Activated CD8-positive, alpha-beta memory T cell treated with anti-CD3 and anti-CD28 coated beads for 1 hour (primary cell): Measurements from ENCODE around the gene NIPAL4.
"Not testable (repeated sequence)": the region's sequence is repeated elsewhere in the genome, so short reads cannot be mapped to it uniquely, and the experiment has no call there.

Experiments used
- DNase-seq, 2 donors: peaks; one replicate each; pipeline ENCODE4 v3.0.0-alpha.2; 2020; ENCODE audit warnings: low read depth in 1 of 2; ENCODE audit errors: extremely low read depth in 1 of 2

The NIPAL4 gene

GRCh38 chr5:157481666-157482065, 21.7 kb downstream of the NIPAL4 start:
- DNase-seq, result no peak

- not testable (repeated sequence) for DNase-seq
Observed at GRCh38 chr5:157482702-157483101, 22.7 kb downstream of the NIPAL4 start.

DNA sequence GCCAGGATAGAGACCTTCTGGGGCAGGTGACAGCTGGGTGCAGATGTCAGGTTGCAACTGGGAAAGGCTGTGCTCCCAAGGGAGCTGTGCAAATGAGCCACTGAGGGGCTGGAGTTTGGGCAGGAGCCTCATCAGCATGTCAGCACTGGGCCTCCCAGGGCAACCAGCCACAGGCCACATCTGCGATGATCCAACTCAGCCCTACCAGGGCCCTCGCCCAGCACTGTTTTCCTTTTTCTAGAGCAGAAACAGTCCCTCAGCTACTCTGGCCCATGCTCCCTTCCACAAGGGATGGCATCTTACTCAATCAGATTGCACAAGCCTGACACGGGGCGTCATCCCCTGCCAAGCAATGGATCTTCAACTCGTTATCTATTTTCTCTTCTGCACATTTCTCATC, 24.8 kb downstream of the NIPAL4 start:
- DNase-seq, result no peak

DNA sequence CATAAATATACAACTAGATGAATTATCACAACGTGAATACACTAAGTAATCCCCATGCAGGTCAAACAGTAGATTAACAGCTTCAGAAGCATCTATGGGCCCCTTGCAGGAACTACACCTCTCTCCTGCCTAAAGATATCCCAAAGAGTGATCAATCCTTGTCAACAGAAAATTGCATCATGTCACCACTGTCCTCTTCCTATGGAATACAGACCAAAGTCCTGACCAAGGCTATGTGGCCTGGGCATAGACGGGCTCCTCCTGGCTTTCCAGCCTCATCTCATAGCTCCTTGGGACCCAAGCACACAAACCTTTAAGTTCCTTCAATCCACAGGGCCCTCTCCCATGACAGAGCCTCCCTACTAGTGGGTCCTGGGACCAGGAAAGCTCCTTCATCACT, 25.3 kb downstream of the NIPAL4 start:
- DNase-seq, result no peak

DNA sequence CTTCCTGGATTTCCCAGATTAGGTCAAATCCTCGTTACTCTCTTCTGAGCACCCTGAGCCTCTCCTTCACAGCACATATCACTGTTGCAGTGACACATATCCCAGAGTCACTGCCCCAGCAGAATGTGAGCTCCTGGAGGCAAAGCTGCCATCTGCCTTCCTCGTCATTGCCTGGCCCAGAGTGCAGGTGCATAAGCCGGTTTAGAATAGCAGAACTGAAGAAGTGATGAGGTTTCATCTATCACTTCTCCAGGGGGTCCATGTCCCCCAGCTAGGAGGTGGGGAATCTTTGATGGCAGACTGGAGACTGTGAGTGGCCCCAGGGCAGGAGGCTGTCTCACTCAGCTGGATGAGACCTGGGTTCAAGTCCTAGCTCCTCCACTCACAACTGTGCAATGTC, 25.8 kb downstream of the NIPAL4 start:
- DNase-seq, result no peak

DNA sequence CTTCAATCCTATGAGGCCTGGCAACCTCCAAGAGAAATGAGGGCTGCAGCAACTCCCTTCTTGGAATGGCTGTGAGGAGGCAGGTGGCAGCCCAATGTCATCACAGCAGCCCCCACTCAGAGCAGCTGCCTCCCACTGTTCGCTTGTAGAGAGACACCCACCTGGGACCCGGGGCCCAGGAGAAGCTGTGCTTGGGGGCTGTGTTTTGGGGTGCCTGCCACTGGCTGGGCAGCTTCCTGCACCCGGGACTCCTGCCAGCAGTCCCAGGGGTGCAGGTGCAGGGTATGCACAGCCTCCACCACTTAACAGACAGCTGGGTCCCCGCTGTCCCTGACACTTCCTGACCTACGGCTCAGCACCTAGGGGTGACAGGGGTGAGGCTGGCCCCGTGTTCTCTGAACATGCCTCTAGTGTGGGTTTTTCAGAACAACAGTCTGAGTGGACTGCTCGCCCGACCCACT, 26.2 kb downstream of the NIPAL4 start:
- no peak for DNase-seq

DNA sequence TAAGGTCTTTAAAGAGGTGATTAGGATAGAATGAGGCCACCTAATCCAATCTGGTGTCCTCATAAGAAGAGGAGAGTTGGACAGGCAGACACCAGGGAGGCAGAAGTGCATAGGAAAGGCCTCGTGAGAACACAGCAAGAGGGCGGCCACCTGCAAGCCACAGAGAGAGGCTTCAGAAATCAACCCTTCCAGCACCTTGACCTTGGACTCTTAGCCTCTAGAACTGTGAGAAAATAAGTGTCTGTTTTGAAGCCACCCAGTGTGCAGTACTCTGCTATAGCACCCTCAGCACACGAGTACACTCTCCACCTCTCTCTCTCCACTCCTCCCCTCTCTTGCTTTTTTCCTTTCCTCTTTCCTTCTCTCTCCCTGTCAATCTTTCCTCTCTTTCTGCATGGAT, 26.8 kb downstream of the NIPAL4 start:
- DNase-seq, result no peak

DNA sequence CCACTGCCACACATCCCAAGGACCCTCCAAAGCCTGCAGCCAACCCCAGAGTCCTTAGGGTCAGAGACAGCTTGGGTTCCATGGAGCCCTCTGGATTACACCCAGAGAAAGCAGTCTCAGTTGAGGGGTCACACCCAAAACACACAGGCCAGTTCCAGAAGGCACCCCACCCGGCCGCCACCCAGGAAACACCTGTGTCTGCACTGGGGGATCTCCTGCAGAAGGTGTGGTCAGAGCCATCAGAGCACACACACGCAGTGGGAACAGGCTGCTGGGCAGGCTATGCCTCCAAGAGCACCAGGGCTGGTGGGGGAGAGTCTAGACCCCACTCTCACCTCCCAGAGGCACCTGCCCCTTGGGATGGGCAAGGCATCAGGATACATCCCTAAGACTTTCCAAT, 27.3 kb downstream of the NIPAL4 start:
- DNase-seq, result no peak

DNA sequence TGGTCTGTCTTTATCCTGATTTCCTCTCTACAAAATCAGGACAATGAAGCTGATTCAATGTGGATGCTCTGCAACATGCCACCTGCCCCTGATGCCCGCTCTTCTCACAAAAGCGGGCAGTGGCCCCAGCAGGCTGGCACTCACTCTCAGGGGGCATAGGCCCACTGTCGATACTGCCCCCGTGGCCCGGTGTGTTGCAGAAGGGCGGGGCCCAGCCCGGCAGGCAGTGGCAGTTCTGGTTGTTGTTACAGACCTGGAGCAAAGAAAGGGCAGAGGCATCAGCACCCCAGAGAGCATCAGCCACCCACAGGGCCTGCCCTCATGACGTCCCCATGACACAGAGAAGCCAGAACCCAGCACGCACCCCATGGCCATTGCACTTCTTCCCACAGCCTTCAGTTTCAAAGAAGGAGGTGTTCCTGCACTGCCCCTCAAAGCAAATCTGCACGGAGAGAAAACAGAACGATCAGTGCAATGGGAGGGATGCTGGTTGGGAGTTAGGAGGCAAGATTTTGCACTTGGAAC, 31.5 kb downstream of the NIPAL4 start:
- no peak for DNase-seq

DNA sequence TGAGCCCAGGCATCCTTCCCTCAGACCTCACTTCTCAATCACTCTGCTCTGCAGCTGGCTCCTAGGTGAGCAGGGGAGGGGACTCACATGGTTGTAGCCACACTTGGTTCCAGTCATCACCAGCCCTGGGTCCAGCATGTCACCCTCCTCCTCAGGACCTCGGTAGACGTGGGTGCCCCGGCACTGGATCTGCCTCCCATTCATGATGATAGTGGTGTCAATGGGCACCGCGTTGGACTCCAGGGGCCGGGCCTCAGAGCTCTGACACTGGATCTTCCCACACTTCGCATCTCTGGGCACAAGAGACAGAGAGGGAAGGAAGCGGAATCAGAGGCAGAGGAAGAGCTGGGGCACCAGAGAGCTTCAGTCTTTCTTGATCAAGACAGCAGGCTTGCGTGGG, 32.9 kb downstream of the NIPAL4 start:
- DNase-seq, result no peak

DNA sequence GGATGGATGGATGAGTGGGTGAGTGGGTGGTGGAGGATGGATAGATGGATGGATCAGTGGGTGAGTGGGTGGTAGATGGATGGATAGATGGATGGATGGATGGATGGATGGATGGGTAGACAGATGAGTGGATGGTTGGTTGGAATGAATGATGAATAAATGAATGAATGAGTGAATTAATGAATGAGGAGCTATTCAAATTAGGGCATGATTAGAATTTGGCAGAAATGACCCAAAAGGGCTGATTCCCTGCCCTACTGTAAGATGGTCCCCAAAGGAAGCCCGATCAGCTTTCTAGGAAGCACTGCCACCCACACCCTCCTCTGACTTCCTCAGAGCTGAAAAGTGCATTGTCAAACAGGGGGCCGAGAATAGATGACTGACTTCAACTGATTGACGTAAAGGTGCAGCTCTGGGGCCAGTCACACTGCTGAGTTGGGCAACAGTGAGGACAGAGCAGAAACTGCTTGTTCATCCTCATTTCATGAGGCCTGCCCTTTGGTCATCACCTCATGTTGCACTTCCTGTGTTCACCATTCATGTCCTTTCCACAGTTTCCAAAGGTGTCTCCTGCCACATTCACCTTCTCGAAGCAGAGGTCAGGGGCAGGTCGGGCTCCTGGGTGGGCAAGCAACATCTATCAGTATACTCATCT, 34.3 kb downstream of the NIPAL4 start:
- DNase-seq, result no peak

DNA sequence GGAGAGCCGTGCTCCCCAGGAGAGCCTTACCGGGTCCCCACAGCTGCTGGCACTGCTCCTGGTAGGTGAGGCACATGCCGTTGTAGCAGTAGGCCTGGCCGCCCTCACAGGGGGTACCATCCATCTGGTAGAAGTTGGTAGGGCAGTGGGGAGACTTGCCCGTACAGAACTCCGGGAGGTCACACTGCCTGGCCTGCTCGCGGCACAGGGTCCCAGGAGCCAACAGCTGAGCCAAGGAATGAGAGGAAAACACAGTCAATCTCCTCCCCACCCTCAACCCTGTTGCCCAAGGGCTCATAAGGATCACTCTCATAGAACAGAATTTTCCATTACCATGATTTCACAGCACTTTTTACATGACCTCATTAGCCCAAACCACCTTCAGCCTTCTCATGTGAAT, 36.9 kb downstream of the NIPAL4 start:
- DNase-seq, result no peak

- DNase-seq, result no peak
Observed at GRCh38 chr5:157497875-157498611, 38.0 kb downstream of the NIPAL4 start.

DNA sequence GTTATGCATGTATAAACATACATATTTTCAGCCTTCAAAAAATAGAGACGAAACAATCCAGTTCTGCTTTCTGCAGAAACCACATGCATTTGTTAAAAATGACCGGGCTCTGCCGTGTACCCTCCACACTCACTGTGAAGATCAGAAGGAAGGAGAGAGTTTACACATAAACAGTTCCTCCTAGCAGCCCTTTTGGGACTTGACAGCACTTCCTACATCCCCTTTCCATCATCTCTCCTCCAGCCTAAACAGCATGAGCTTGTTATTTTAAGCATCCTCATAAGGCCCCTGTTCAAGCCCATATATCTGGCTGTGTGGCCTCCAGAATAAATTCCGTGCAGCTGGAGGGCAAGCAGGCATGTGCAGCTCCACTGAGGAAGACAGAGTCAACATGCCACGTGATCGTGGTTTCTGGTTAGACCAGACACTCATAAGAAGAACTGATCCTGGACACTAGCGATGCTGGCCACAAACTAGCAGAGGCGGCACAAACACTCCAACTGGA, 42.2 kb downstream of the NIPAL4 start:
- no peak for DNase-seq

DNA sequence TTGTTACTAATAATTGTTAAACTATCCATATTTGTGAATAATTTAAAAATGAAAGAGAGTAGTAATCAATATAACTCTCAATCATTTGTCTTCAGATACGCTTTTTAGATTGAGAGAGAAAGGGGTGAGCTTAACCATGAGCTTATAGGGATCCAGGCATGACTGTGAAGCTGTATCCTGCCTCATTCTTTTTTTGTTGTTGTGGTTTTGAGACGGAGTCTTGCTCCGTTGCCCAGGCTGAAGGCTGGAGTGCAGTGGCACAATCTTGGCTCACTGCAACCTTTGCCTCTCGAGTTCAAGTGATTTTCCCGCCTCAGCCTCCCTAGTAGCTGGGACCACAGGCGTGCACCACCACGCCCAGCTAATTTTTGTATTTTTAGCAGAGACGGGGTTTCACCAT, 44.0 kb downstream of the NIPAL4 start:
- no peak for DNase-seq

GRCh38 chr5:157505496-157505895, 45.5 kb downstream of the NIPAL4 start:
- no peak for DNase-seq

DNA sequence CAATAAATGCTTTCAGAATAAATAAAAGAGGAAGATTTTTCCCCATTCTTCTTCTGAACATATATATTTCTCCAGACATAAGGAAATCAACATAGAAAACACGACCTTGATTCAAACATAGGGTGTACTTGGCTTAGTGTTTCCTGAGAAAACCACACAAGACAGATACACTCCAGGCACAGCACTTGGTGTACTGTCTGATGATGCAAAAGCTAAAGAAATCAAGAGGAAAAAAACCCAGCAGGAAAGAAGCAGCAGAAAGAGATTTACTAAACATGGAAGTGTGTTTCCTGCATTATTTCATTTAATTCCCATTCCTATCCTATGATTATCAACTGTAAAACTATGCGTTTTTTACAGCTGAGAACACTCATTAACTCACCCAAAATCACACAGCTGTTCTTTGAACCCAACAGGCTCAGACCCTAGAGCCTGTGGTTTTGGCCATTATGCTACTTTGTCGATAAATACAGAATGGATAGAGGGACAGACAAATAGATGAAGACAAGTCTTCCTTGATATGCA, 46.1 kb downstream of the NIPAL4 start:
- no peak for DNase-seq

GRCh38 chr5:157506981-157507780, 47.2 kb downstream of the NIPAL4 start:
- DNase-seq, result no peak

GRCh38 chr5:157509093-157509492, 49.1 kb downstream of the NIPAL4 start:
- DNase-seq, result no peak

- no peak for DNase-seq
Observed at GRCh38 chr5:157509587-157509986, 49.6 kb downstream of the NIPAL4 start.

- no peak for DNase-seq
Observed at GRCh38 chr5:157510682-157511081, 50.7 kb downstream of the NIPAL4 start.
